Testis (tissue), 3 donors: Measurements from ENCODE around the gene AGXT. TPM values are rescaled to one million over a fixed set of nuclear protein-coding genes. Genes with fewer than 3 reads are reported as not detected.
A peak's percentile ranks its signal among the peaks of the same experiment; 100 is the strongest.

Source experiments
- DNase-seq: peaks from one replicate; pipeline ENCODE4 v3.0.0-alpha.2; 2019
- H3K27ac ChIP-seq, 2 donors: fragments of 200-600 bp; sonication (generic); one replicate each; pipeline ENCODE4 v1.5.1; 2019
- H3K27me3 ChIP-seq: fragments of 200-600 bp; sonication (generic); one replicate; pipeline ENCODE4 v1.5.1; 2019
- H3K36me3 ChIP-seq: fragments of 200-600 bp; sonication (generic); one replicate; pipeline ENCODE4 v1.5.1; 2017; ENCODE audit warnings: low read depth; ENCODE audit errors: missing control alignments
- H3K4me1 ChIP-seq: fragments of 200-600 bp; sonication (generic); one replicate; pipeline ENCODE4 v1.5.1; 2019
- H3K4me3 ChIP-seq, 2 donors: fragments of 200-600 bp; sonication (generic); one replicate each; pipeline ENCODE4 v1.5.1; 2017 to 2019
- H3K9me3 ChIP-seq: fragments of 200-600 bp; sonication (generic); one replicate; pipeline ENCODE4 v1.5.1; 2017
- CTCF ChIP-seq, 3 experiments: fragments of 450-650 bp in 2 of 3; fragments of 200-600 bp in 1 of 3; sonication (generic) in 1 of 3; IDR thresholded peaks; one replicate each; pipeline ENCODE4 v1.5.1; 2016 to 2019; ENCODE audit warnings: antibody characterized with exemption in 3 of 3, mild to moderate bottlenecking in 2 of 3, moderate library complexity in 1 of 3
- POLR2A ChIP-seq: fragments of 450-650 bp; IDR thresholded peaks from one replicate; pipeline ENCODE4 v1.6.1; 2017; ENCODE audit warnings: antibody characterized with exemption, mild to moderate bottlenecking, moderate library complexity
- WGBS, 2 donors: methylation state at CpG; one replicate each; pipeline ENCODE4 v1.1.5; 2018; 5-methylcytosine and 5-hydroxymethylcytosine counted together
- intact Hi-C: fragments of 100-400 bp; cut with DNase I; formaldehyde crosslinking; loops from one replicate; pipeline ENCODE4 v1.15.1; 2023; ENCODE audit warnings: low total_unique reads
- polyA plus RNA-seq: library from polyadenylated mRNA; stranded (reverse); fragments of 350-450 nt; fragmentation: Illumina TruSeq; extraction: RNeasy Lipid Tissue Mini Kit (QIAGEN cat#74804); gene quantifications from one replicate; pipeline ENCODE4 v1.2.3, GENCODE V29; 2014; ENCODE audit warnings: low read depth, low replicate concordance; ENCODE audit not compliant: insufficient read depth
- total RNA-seq, 2 donors: library from RNA; depleted of rRNA; stranded (reverse); fragments of >200 nt; gene quantifications; one replicate each; pipeline ENCODE4 v1.2.3, GENCODE V29; 2016

Gene AGXT
- total and polyA plus RNA-seq, 3 donors from 2014 or later: 0.24 to 0.51 TPM; not detected in 1

- peak; percentile 7 for DNase-seq
- intact Hi-C loops: no loop called here
- Histone ChIP-seq H3K27me3 (no peaks in the 10 kb centered on the region), H3K9me3 (no peaks in the 10 kb centered on the region), H3K27ac (no peak overlapping the region), H3K4me1 (peaks cover 11% of the 10 kb centered on the region), H3K36me3 (no peaks in the 10 kb centered on the region), H3K4me3 (no peak overlapping the region)
- WGBS, 2 donors: 39 to 43% methylated on average over 7 of the region's 7 CpGs
- no peak for TF ChIP-seq CTCF (IDR thresholded peaks at IDR 0.05)
- no peak for TF ChIP-seq POLR2A
These were observed 47.2 kb upstream of the AGXT start for GRCh38 chr2:240821429-240821778.

- 89 to 91% methylated on average over 4 of the region's 4 CpGs for WGBS, 2 donors
- Histone ChIP-seq H3K27me3 (no peaks in the 10 kb centered on the region), H3K4me1 (peaks cover 11% of the 10 kb centered on the region)
These were observed 46.3 kb upstream of the AGXT start for GRCh38 chr2:240822280-240822847.

GRCh38 chr2:240823449-240824336 is 44.9 kb upstream of the AGXT start:
- Histone ChIP-seq H3K36me3 (no peaks in the 10 kb centered on the region), H3K27me3 (no peaks in the 10 kb centered on the region), H3K9me3 (no peaks in the 10 kb centered on the region), H3K4me3 (no peak overlapping the region), H3K4me1 (peaks cover 11% of the 10 kb centered on the region), H3K27ac (no peak overlapping the region)
- intact Hi-C loops: no loop called here
- no peak for TF ChIP-seq POLR2A
- no peak for TF ChIP-seq CTCF (IDR thresholded peaks at IDR 0.05)
- no peak for DNase-seq
- WGBS, 2 donors: 93 to 94% methylated on average over 11 to 15 of the region's 15 CpGs

More at GRCh38 chr2:240822280-240822847, 46.3 kb upstream of the AGXT start:
- Histone ChIP-seq H3K36me3 (no peaks in the 10 kb centered on the region), H3K4me3 (no peak overlapping the region), H3K27ac (no peak overlapping the region), H3K9me3 (no peaks in the 10 kb centered on the region)
- intact Hi-C loops: no loop called here
- no peak for DNase-seq
- TF ChIP-seq POLR2A: no peak
- TF ChIP-seq CTCF (IDR thresholded peaks at IDR 0.05): no peak

- H3K9me3 ChIP-seq: no peaks in the 10 kb centered on the region
- H3K4me3 ChIP-seq: no peak overlapping the region
- no peaks in the 10 kb centered on the region for H3K27me3 ChIP-seq
- TF ChIP-seq CTCF (IDR thresholded peaks at IDR 0.05) (no peak), POLR2A (no peak)
- WGBS, 2 donors: 92 to 95% methylated on average over 3 to 4 of the region's 4 CpGs
- H3K27ac ChIP-seq: no peak overlapping the region
- no peaks in the 10 kb centered on the region for H3K36me3 ChIP-seq
- H3K4me1 ChIP-seq: peaks cover 3% of the 10 kb centered on the region
- DNase-seq: no peak
- intact Hi-C loops: no loop called here
These were observed 43.1 kb upstream of the AGXT start for GRCh38 chr2:240825476-240825875.
